ENCODE results near the gene LAD1.

GRCh38 chr1:201349092-201349491 is 50.0 kb downstream of the LAD1 start:
- TF ChIP-seq GATA2 (IDR thresholded peaks at IDR 0.05; ENCODE audit: low read depth, low read length) (no peak), GATA3 (IDR thresholded peaks at IDR 0.05; ENCODE audit: low read depth, low read length) (no peak)

Measured in SH-SY5Y (cell line).